ENCODE results near the gene GRIN1. TPM values are rescaled to one million over a fixed set of nuclear protein-coding genes. Genes with fewer than 3 reads are reported as not detected.
A peak's percentile ranks its signal among the peaks of the same experiment; 100 is the strongest.

Gene GRIN1
- total and polyA plus RNA-seq, 2 donors (not counting 1 experiment from before 2014, with no cell fraction given): 0.04 TPM; not detected in 1

DNA sequence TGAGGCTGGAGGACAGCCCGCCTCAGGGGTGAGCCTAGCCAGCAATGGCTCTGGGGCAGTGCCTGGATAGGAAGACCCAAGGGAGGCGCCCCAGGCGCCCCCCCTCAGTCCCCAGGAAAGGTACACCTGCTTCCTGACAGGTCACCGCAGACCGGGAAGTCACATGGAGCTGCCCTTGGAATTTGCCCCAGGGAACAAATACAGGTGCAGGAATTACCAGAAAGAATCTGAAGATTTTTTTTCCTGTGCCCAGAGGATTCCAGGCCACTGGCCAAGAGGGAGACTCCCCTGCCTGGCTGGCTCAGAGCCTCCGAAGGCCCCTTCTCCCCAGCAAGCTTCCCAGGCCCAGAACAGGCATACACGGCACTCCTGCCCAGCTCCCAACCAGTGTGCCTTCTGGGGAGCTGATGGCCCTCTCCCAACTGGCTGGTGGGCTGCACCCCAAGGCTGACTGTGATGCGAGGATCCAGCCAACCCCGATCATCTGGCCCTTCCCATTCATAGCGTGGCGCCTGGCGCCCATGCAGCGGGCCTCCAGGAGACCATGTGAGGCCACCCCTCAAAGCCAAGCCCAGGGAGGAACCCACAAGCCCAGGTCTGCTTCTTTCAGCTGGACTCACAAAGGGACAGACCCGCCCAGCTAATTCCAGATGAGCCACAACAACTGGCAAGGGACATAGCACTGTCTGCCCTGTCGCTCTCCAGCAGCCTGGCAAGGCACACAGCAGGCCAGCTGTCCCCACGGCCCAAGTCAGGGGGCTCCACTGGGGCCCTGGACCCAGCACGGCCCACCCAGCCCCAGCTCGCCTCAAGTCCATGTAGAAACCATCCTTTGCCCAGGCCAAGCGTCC is 59.3 kb downstream of the GRIN1 start:
- ATAC-seq (ENCODE audit: low read depth) (no peak), DNase-seq (no peak)
- H3K27ac ChIP-seq (ENCODE audit: low read length in 2 of 2): no peak overlapping the region
- Mint-ChIP-seq H3K4me3 (peak overlapping the region; percentile 77), H3K4me1 (peaks cover 17% of the 10 kb centered on the region), H3K9me3 (ENCODE audit: insufficient read depth) (no peaks in the 10 kb centered on the region), H3K27me3 (no peaks in the 10 kb centered on the region), H3K27ac (no peak overlapping the region)
- H3K36me3 ChIP-seq (replicated peaks in 1 of 2; ENCODE audit: control extremely low read depth in 1 of 2, control insufficient read depth in 1 of 2, extremely low read depth in 1 of 2, insufficient read depth in 2 of 2, low read length in 1 of 2): no peaks in the 10 kb centered on the region
- H2AFZ ChIP-seq (ENCODE audit: insufficient read depth, low read depth, low read length, poor library complexity, severe bottlenecking): no peak overlapping the region
- intact Hi-C loops (cut with micrococcal nuclease): no loop called here
- peaks cover 0 to 6% (median 0%) of the 10 kb centered on the region in 4 experiments for H3K27me3 ChIP-seq (replicated peaks in 1 of 4; ENCODE audit: control extremely low read depth in 1 of 4, control insufficient read depth in 3 of 4, insufficient read depth in 4 of 4, low read length in 3 of 4)
- peaks cover 78% of the 10 kb centered on the region for H3K79me2 ChIP-seq (ENCODE audit: control insufficient read depth, insufficient read depth, low read length)
- no peak overlapping the region for H3K4me2 ChIP-seq (replicated peaks; ENCODE audit: low read depth, low read length, poor library complexity, severe bottlenecking)
- H4K20me1 ChIP-seq (ENCODE audit: control insufficient read depth, insufficient read depth, low read length, poor library complexity, severe bottlenecking): peaks cover 38% of the 10 kb centered on the region
- no peaks in the 10 kb centered on the region for H3K9me3 ChIP-seq (ENCODE audit: control extremely low read depth in 1 of 3, control insufficient read depth in 2 of 3, insufficient read depth in 1 of 3, low read length in 2 of 3)
- 96% methylated on average over 19 of the region's 19 CpGs for WGBS (ENCODE audit: insufficient coverage)
- ChIA-PET CTCF (interaction anchor here (1.2 to 1.5 kb wide), 2 partner anchors 9 to 29 kb away, joined by 3 to 7 read pairs; partner anchors contain the start of genes ANAPC2, RNF224 and SSNA1), POLR2A (interaction anchor here (2.0 kb wide), 1 partner anchor 10 kb away, joined by 18 read pairs; the partner anchor contains the start of genes ANAPC2 and SSNA1)
- no peak for TF ChIP-seq EZH2 (IDR thresholded peaks at IDR 0.05; ENCODE audit: borderline replicate concordance, insufficient read depth, low read depth, low read length, poor library complexity, severe bottlenecking)
- TF ChIP-seq, protein P1, sequence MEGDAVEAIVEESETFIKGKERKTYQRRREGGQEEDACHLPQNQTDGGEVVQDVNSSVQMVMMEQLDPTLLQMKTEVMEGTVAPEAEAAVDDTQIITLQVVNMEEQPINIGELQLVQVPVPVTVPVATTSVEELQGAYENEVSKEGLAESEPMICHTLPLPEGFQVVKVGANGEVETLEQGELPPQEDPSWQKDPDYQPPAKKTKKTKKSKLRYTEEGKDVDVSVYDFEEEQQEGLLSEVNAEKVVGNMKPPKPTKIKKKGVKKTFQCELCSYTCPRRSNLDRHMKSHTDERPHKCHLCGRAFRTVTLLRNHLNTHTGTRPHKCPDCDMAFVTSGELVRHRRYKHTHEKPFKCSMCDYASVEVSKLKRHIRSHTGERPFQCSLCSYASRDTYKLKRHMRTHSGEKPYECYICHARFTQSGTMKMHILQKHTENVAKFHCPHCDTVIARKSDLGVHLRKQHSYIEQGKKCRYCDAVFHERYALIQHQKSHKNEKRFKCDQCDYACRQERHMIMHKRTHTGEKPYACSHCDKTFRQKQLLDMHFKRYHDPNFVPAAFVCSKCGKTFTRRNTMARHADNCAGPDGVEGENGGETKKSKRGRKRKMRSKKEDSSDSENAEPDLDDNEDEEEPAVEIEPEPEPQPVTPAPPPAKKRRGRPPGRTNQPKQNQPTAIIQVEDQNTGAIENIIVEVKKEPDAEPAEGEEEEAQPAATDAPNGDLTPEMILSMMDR (IDR thresholded peaks at IDR 0.05): no peak
- peaks cover 16 to 22% of the 10 kb centered on the region in 2 donors for H3K4me1 ChIP-seq (ENCODE audit: control insufficient read depth in 2 of 2, insufficient read depth in 2 of 2, low read length in 2 of 2)
- no peak overlapping the region for H3K9ac ChIP-seq (ENCODE audit: low read length)
- no peak overlapping the region for H3K4me3 ChIP-seq (ENCODE audit: control extremely low read depth in 1 of 5, extremely low read depth in 1 of 5, insufficient read depth in 1 of 5, low read depth in 2 of 5, low read length in 4 of 5)

DNA sequence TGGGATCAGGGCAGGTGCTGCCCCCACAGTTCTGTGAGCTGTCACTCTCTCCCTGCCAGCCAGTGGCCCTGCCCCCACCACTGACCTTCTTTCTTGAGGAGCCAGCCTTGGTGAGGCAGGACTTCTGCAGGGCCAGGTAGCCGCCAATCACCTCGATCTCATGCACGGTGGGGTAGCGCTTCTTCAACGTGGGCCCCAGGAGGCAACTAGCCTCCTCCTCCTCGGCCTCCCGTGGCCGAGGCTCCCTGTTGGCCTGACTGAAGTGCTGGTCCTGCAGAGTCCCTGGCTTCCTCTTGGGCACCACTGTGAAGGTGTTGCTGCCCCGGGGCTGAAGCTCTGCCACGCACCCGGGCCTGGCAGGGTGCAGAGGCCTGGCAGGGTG is 59.9 kb downstream of the GRIN1 start:
- H3K36me3 ChIP-seq (replicated peaks in 1 of 2; ENCODE audit: control extremely low read depth in 1 of 2, control insufficient read depth in 1 of 2, extremely low read depth in 1 of 2, insufficient read depth in 2 of 2, low read length in 1 of 2): peaks cover 0 to 2% of the 10 kb centered on the region in 2 experiments
- CTCF ChIA-PET: interaction anchor here (1.5 kb wide), 1 partner anchor 10 kb away, joined by 7 read pairs; the partner anchor contains the start of genes ANAPC2 and SSNA1
- H3K79me2 ChIP-seq (ENCODE audit: control insufficient read depth, insufficient read depth, low read length): peaks cover 80% of the 10 kb centered on the region
- H3K27me3 ChIP-seq (replicated peaks in 1 of 4; ENCODE audit: control extremely low read depth in 1 of 4, control insufficient read depth in 3 of 4, insufficient read depth in 4 of 4, low read length in 3 of 4): peaks cover 0 to 6% (median 0%) of the 10 kb centered on the region in 4 experiments
- Mint-ChIP-seq H3K27me3 (no peaks in the 10 kb centered on the region), H3K27ac (no peak overlapping the region), H3K4me1 (peaks cover 18% of the 10 kb centered on the region), H3K4me3 (peak overlapping the region; percentile 77), H3K9me3 (ENCODE audit: insufficient read depth) (no peaks in the 10 kb centered on the region)
- H4K20me1 ChIP-seq (ENCODE audit: control insufficient read depth, insufficient read depth, low read length, poor library complexity, severe bottlenecking): peaks cover 44% of the 10 kb centered on the region
- no peaks in the 10 kb centered on the region for H3K9me3 ChIP-seq (ENCODE audit: control extremely low read depth in 1 of 3, control insufficient read depth in 2 of 3, insufficient read depth in 1 of 3, low read length in 2 of 3)
- H3K4me2 ChIP-seq (replicated peaks; ENCODE audit: low read depth, low read length, poor library complexity, severe bottlenecking): peak overlapping the region; percentile 96
- intact Hi-C loops (cut with micrococcal nuclease): no loop called here
- TF ChIP-seq, protein P1 (IDR thresholded peaks at IDR 0.05): no peak
- TF ChIP-seq EZH2 (IDR thresholded peaks at IDR 0.05; ENCODE audit: borderline replicate concordance, insufficient read depth, low read depth, low read length, poor library complexity, severe bottlenecking): no peak
- peaks cover 20 to 28% of the 10 kb centered on the region in 2 donors for H3K4me1 ChIP-seq (ENCODE audit: control insufficient read depth in 2 of 2, insufficient read depth in 2 of 2, low read length in 2 of 2)
- DNase-seq (no peak), ATAC-seq (ENCODE audit: low read depth) (no peak)
- POLR2A ChIA-PET: interaction anchor here (0.6 to 2.0 kb wide), 2 partner anchors 11 to 76 kb away, joined by 3 to 18 read pairs; partner anchors contain the start of genes ANAPC2 and SSNA1
- no peak overlapping the region for H3K4me3 ChIP-seq (ENCODE audit: control extremely low read depth in 1 of 5, extremely low read depth in 1 of 5, insufficient read depth in 1 of 5, low read depth in 2 of 5, low read length in 4 of 5)
- WGBS (ENCODE audit: insufficient coverage): 97% methylated on average over 11 of the region's 11 CpGs
- H3K27ac ChIP-seq (ENCODE audit: low read length in 2 of 2): no peak overlapping the region
- H3K9ac ChIP-seq (ENCODE audit: low read length): no peak overlapping the region
- H2AFZ ChIP-seq (ENCODE audit: insufficient read depth, low read depth, low read length, poor library complexity, severe bottlenecking): no peak overlapping the region
